WTC11 (cell line): ENCODE data around the gene GNA12. TPM values are rescaled to one million over a fixed set of nuclear protein-coding genes. Genes with fewer than 3 reads are reported as not detected.

Source experiments
- ATAC-seq: fragments of 200-7000 bp; cut with Tn5 transposase; 2 replicates; pipeline ENCODE4 v1.10.0; 2021; ENCODE audit warnings: mild to moderate bottlenecking, moderate library complexity
- CTCF ChIA-PET: fragments of 300-600 bp; sonication (Branson Sonifier 250); formaldehyde crosslinking; loops from one replicate; lab custom pipeline; 2021; ENCODE audit warnings: antibody characterized with exemption; lab: Charles Lee
- POLR2A ChIA-PET: fragments of 350-600 bp; sonication (Branson Sonifier 250); formaldehyde crosslinking; loops from one replicate; lab custom pipeline; 2021; ENCODE audit warnings: antibody characterized with exemption; lab: Charles Lee
- DNase-seq: peaks from one replicate; pipeline ENCODE4 v3.0.0; 2021; ENCODE audit warnings: low spot score
- H3K27ac Mint-ChIP-seq: 2 replicates; pipeline ENCODE4 v1.8.0; 2021; ENCODE audit warnings: mixed read lengths
- H3K27me3 Mint-ChIP-seq: 2 replicates; pipeline ENCODE4 v1.8.0; 2021; ENCODE audit warnings: low read depth, mild to moderate bottlenecking, moderate library complexity, mixed read lengths
- H3K36me3 Mint-ChIP-seq: 2 replicates; pipeline ENCODE4 v1.8.0; 2021; ENCODE audit warnings: mixed read lengths
- H3K4me1 Mint-ChIP-seq: 2 replicates; pipeline ENCODE4 v1.8.0; 2022; ENCODE audit warnings: mixed read lengths
- H3K4me3 Mint-ChIP-seq: 2 replicates; pipeline ENCODE4 v1.8.0; 2021; ENCODE audit warnings: mild to moderate bottlenecking, moderate library complexity, mixed read lengths
- H3K9me3 Mint-ChIP-seq: 2 replicates; pipeline ENCODE4 v1.8.0; 2021; ENCODE audit warnings: mixed read lengths
- ATF1 ChIP-seq: sonication (generic); formaldehyde crosslinking; IDR thresholded peaks from 2 replicates; pipeline ENCODE4 v1.8.1; 2023; ENCODE audit warnings: mild to moderate bottlenecking, moderate library complexity, missing genetic modification reagents
- GTF2I ChIP-seq: fragments of 250-450 bp; sonication (Bioruptor Pico); conservative IDR thresholded peaks from 2 replicates; pipeline ENCODE4 v1.4.0; 2021; ENCODE audit warnings: mild to moderate bottlenecking
- IRF2 ChIP-seq: sonication (generic); formaldehyde crosslinking; IDR thresholded peaks from 2 replicates; pipeline ENCODE4 v1.8.0; 2022; ENCODE audit warnings: low read depth, missing genetic modification reagents, borderline replicate concordance
- NFYB ChIP-seq: sonication (generic); formaldehyde crosslinking; conservative IDR thresholded peaks from 2 replicates; pipeline ENCODE4 v1.8.0; 2022; ENCODE audit warnings: low read depth, missing genetic modification reagents
- SMAD4 ChIP-seq: sonication (generic); formaldehyde crosslinking; IDR thresholded peaks from 2 replicates; pipeline ENCODE4 v1.8.0; 2022; ENCODE audit warnings: mild to moderate bottlenecking, missing genetic modification reagents
- SOX15 ChIP-seq: fragments of 250-450 bp; sonication (Bioruptor Pico); IDR thresholded peaks from 2 replicates; pipeline ENCODE4 v1.9.0; 2021; ENCODE audit warnings: mild to moderate bottlenecking
- ZNF263 ChIP-seq: sonication (generic); formaldehyde crosslinking; IDR thresholded peaks from 2 replicates; pipeline ENCODE4 v1.8.1; 2022; ENCODE audit warnings: low read depth, mild to moderate bottlenecking, moderate library complexity, missing genetic modification reagents
- total RNA-seq: library from RNA; stranded (reverse); gene quantifications from 3 replicates; pipeline ENCODE4 v1.2.3, GENCODE V29; 2021
- TF ChIP-seq, protein P1 (sequence below): sonication (generic); formaldehyde crosslinking; IDR thresholded peaks from 2 replicates; pipeline ENCODE4 v1.8.1; 2023; ENCODE audit warnings: mild to moderate bottlenecking, missing genetic modification reagents, borderline replicate concordance
- TF ChIP-seq, protein P2 (sequence below): sonication (generic); formaldehyde crosslinking; conservative IDR thresholded peaks from 2 replicates; pipeline ENCODE4 v1.8.1; 2023; ENCODE audit warnings: mild to moderate bottlenecking, low read depth, missing genetic modification reagents, moderate library complexity
- TF ChIP-seq, protein P3 (sequence below): sonication (generic); formaldehyde crosslinking; IDR thresholded peaks from 2 replicates; pipeline ENCODE4 v1.8.1; 2023; ENCODE audit warnings: mild to moderate bottlenecking, missing genetic modification reagents
- TF ChIP-seq, protein P4 (sequence below): fragments of 200-600 bp; IDR thresholded peaks from 2 replicates; pipeline ENCODE4 v1.8.0; 2022; ENCODE audit warnings: antibody characterized with exemption
- TF ChIP-seq, protein P5 (sequence below): fragments of 250-450 bp; sonication (Bioruptor Pico); IDR thresholded peaks from 2 replicates; pipeline ENCODE4 v1.8.0; 2021; ENCODE audit warnings: mild to moderate bottlenecking
- TF ChIP-seq, protein P6 (sequence below): sonication (generic); formaldehyde crosslinking; IDR thresholded peaks from 2 replicates; pipeline ENCODE4 v1.8.0; 2023; ENCODE audit warnings: missing genetic modification reagents
- TF ChIP-seq, protein P7 (sequence below): sonication (generic); formaldehyde crosslinking; IDR thresholded peaks from 2 replicates; pipeline ENCODE4 v1.8.0; 2022; ENCODE audit warnings: mild to moderate bottlenecking, missing genetic modification reagents

Gene GNA12
- total RNA-seq, 1 experiment from 2014 or later: 99.6 TPM

DNA sequence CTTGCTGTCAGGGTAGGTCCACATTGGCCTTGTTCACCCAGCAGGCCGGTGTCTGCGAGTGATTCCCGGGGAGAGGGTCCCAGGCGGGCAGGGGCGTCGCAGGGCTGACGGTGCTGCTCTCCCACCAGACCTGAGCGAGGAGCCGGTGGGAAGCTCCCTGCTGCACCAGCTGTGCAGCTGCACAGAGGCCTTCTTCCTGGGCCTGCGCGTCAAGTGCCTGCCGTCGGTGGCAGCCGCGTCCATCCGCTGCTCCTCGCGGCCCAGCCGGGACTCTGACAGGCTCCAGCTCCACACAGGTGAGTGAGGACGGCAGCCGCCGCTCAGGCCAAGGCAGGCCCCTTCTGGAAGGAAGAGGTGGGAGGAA is 141.5 kb downstream of the GNA12 start (continued):
- TF ChIP-seq, protein P1, sequence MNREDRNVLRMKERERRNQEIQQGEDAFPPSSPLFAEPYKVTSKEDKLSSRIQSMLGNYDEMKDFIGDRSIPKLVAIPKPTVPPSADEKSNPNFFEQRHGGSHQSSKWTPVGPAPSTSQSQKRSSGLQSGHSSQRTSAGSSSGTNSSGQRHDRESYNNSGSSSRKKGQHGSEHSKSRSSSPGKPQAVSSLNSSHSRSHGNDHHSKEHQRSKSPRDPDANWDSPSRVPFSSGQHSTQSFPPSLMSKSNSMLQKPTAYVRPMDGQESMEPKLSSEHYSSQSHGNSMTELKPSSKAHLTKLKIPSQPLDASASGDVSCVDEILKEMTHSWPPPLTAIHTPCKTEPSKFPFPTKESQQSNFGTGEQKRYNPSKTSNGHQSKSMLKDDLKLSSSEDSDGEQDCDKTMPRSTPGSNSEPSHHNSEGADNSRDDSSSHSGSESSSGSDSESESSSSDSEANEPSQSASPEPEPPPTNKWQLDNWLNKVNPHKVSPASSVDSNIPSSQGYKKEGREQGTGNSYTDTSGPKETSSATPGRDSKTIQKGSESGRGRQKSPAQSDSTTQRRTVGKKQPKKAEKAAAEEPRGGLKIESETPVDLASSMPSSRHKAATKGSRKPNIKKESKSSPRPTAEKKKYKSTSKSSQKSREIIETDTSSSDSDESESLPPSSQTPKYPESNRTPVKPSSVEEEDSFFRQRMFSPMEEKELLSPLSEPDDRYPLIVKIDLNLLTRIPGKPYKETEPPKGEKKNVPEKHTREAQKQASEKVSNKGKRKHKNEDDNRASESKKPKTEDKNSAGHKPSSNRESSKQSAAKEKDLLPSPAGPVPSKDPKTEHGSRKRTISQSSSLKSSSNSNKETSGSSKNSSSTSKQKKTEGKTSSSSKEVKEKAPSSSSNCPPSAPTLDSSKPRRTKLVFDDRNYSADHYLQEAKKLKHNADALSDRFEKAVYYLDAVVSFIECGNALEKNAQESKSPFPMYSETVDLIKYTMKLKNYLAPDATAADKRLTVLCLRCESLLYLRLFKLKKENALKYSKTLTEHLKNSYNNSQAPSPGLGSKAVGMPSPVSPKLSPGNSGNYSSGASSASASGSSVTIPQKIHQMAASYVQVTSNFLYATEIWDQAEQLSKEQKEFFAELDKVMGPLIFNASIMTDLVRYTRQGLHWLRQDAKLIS (CRISPR knock-in tag): no peak

DNA sequence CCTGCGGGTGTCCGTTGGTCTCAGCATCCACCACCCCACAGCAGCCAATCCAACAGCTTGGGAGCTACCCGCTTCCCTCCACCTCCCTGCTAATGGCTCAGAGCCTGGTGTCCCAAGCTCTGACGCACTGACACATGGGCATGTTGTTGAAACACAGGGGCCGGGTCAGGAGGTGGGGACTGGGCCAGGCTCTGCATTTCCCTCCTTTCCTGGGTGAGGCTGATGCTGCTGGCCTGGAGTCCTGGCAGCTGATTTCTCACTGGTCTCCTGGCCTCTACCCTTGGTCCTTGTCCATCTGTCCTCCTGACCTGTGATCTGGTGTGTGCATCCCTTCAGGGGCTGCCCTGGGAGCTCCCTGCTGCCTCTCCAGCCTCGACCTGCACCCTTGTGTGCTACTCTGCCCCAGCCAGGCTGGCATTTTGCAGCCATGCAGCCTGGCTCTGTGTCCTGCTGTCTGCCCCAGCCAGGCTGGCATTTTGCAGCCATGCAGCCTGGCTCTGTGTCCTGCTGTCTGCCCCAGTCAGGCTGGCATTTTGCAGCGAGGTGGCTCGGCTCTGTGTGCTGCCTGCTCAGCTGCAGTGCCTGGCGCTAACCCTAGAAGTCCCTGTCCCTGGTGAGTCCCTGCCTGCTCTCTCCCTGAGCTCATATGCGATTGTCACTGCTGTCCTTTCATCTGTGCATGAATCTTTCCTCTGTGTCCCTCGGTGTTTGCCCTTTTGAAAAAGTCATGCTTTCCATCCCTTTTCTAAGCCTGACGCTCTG is 142.1 kb downstream of the GNA12 start:
- Mint-ChIP-seq H3K36me3 (no peaks in the 10 kb centered on the region), H3K27ac (peak overlapping the region; percentile 34), H3K27me3 (no peaks in the 10 kb centered on the region), H3K9me3 (no peaks in the 10 kb centered on the region), H3K4me3 (no peak overlapping the region), H3K4me1 (0 out of 2 replicates have a peak, but pooled peaks cover 3% of the 10 kb centered on the region)
- DNase-seq (no peak), ATAC-seq (no peak)
- TF ChIP-seq, protein P2, sequence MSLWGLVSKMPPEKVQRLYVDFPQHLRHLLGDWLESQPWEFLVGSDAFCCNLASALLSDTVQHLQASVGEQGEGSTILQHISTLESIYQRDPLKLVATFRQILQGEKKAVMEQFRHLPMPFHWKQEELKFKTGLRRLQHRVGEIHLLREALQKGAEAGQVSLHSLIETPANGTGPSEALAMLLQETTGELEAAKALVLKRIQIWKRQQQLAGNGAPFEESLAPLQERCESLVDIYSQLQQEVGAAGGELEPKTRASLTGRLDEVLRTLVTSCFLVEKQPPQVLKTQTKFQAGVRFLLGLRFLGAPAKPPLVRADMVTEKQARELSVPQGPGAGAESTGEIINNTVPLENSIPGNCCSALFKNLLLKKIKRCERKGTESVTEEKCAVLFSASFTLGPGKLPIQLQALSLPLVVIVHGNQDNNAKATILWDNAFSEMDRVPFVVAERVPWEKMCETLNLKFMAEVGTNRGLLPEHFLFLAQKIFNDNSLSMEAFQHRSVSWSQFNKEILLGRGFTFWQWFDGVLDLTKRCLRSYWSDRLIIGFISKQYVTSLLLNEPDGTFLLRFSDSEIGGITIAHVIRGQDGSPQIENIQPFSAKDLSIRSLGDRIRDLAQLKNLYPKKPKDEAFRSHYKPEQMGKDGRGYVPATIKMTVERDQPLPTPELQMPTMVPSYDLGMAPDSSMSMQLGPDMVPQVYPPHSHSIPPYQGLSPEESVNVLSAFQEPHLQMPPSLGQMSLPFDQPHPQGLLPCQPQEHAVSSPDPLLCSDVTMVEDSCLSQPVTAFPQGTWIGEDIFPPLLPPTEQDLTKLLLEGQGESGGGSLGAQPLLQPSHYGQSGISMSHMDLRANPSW: no peak
- TF ChIP-seq ATF1 (CRISPR knock-in tag): no peak
- TF ChIP-seq, protein P3, sequence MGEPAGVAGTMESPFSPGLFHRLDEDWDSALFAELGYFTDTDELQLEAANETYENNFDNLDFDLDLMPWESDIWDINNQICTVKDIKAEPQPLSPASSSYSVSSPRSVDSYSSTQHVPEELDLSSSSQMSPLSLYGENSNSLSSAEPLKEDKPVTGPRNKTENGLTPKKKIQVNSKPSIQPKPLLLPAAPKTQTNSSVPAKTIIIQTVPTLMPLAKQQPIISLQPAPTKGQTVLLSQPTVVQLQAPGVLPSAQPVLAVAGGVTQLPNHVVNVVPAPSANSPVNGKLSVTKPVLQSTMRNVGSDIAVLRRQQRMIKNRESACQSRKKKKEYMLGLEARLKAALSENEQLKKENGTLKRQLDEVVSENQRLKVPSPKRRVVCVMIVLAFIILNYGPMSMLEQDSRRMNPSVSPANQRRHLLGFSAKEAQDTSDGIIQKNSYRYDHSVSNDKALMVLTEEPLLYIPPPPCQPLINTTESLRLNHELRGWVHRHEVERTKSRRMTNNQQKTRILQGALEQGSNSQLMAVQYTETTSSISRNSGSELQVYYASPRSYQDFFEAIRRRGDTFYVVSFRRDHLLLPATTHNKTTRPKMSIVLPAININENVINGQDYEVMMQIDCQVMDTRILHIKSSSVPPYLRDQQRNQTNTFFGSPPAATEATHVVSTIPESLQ (CRISPR knock-in tag): no peak
- TF ChIP-seq, protein P4, sequence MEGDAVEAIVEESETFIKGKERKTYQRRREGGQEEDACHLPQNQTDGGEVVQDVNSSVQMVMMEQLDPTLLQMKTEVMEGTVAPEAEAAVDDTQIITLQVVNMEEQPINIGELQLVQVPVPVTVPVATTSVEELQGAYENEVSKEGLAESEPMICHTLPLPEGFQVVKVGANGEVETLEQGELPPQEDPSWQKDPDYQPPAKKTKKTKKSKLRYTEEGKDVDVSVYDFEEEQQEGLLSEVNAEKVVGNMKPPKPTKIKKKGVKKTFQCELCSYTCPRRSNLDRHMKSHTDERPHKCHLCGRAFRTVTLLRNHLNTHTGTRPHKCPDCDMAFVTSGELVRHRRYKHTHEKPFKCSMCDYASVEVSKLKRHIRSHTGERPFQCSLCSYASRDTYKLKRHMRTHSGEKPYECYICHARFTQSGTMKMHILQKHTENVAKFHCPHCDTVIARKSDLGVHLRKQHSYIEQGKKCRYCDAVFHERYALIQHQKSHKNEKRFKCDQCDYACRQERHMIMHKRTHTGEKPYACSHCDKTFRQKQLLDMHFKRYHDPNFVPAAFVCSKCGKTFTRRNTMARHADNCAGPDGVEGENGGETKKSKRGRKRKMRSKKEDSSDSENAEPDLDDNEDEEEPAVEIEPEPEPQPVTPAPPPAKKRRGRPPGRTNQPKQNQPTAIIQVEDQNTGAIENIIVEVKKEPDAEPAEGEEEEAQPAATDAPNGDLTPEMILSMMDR: no peak
- TF ChIP-seq GTF2I (CRISPR knock-in tag): no peak
- no peak for TF ChIP-seq SOX15 (CRISPR knock-in tag)
- TF ChIP-seq, protein P5, sequence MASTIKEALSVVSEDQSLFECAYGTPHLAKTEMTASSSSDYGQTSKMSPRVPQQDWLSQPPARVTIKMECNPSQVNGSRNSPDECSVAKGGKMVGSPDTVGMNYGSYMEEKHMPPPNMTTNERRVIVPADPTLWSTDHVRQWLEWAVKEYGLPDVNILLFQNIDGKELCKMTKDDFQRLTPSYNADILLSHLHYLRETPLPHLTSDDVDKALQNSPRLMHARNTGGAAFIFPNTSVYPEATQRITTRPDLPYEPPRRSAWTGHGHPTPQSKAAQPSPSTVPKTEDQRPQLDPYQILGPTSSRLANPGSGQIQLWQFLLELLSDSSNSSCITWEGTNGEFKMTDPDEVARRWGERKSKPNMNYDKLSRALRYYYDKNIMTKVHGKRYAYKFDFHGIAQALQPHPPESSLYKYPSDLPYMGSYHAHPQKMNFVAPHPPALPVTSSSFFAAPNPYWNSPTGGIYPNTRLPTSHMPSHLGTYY: no peak
- TF ChIP-seq IRF2: no peak
- TF ChIP-seq ZNF263 (CRISPR knock-in tag): no peak
- TF ChIP-seq, protein P6, sequence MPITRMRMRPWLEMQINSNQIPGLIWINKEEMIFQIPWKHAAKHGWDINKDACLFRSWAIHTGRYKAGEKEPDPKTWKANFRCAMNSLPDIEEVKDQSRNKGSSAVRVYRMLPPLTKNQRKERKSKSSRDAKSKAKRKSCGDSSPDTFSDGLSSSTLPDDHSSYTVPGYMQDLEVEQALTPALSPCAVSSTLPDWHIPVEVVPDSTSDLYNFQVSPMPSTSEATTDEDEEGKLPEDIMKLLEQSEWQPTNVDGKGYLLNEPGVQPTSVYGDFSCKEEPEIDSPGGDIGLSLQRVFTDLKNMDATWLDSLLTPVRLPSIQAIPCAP (CRISPR knock-in tag): no peak
- no peak for TF ChIP-seq SMAD4 (CRISPR knock-in tag)
- TF ChIP-seq, protein P7, sequence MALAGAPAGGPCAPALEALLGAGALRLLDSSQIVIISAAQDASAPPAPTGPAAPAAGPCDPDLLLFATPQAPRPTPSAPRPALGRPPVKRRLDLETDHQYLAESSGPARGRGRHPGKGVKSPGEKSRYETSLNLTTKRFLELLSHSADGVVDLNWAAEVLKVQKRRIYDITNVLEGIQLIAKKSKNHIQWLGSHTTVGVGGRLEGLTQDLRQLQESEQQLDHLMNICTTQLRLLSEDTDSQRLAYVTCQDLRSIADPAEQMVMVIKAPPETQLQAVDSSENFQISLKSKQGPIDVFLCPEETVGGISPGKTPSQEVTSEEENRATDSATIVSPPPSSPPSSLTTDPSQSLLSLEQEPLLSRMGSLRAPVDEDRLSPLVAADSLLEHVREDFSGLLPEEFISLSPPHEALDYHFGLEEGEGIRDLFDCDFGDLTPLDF (CRISPR knock-in tag): no peak
- no peak for TF ChIP-seq NFYB (CRISPR knock-in tag)
- ChIA-PET POLR2A (interaction anchor here (0.5 kb wide), 1 partner anchor 86 kb away, joined by 3 read pairs; no protein-coding TSS in a partner anchor), CTCF (interaction anchor here (0.8 to 4.9 kb wide), 11 partner anchors 8 to 250 kb away, joined by 3 to 44 read pairs (median 4); no protein-coding TSS in a partner anchor)
